Measurements from ENCODE around the gene ME3.

The ME3 gene

GRCh38 chr11:86672007-86672621, at the start of gene ME3:
ME3 (minus strand) TSS chr11:86672616.
- in situ Hi-C loops (cut with MboI; ENCODE audit: low pct_unique_long_range_greater_than_20kb, low sequenced_read_pairs), result no loop called here
- DNase-seq, result no peak

DNA sequence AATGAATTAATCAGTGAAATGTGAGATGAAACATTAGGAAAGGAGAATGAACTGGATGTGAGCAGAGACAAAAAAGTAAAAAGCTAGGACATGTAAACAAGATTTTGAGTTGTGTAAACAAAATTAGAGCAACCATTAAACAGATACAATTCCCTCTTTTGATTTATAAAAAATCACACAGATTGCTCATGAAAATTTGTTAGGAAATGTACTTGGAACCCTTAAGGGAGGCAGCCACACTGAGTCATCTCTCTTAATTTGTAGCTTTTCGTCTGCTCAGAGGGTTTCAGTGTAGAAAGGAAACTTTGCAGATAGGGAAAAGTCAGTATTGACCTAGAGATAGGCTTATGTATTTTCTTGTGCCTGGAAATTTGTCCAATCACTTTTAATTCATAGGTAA, 49.6 kb upstream of the ME3 start:
- in situ Hi-C loops (cut with MboI; ENCODE audit: low pct_unique_long_range_greater_than_20kb, low sequenced_read_pairs), result no loop called here
- no peak for DNase-seq

DNA sequence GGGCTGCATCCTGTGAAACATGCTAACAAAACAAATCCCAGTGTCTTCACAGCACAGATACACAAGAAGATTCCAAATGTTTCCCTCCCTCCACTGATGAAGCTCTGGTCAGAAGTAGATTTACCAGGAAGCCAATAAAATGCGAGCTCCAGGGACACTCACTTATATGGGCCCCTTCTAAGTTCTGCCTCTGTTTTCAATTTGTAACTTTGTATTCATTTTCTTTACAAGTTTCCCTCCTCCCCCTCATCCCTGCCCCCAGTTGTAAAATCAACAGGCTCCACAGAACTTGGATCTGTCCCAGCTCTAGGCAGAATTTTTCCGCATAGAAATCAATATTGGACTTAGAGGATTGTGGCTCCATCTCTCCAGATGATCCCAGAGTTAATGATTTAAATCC, 48.1 kb upstream of the ME3 start:
- in situ Hi-C loops (cut with MboI; ENCODE audit: low pct_unique_long_range_greater_than_20kb, low sequenced_read_pairs), result no loop called here

GRCh38 chr11:86719781-86720463, 47.5 kb upstream of the ME3 start:
- DNase-seq, result no peak
- in situ Hi-C loops (cut with MboI; ENCODE audit: low pct_unique_long_range_greater_than_20kb, low sequenced_read_pairs), result no loop called here

More for the DNA sequence above, 48.1 kb upstream of the ME3 start:
- DNase-seq, result no peak

DNA sequence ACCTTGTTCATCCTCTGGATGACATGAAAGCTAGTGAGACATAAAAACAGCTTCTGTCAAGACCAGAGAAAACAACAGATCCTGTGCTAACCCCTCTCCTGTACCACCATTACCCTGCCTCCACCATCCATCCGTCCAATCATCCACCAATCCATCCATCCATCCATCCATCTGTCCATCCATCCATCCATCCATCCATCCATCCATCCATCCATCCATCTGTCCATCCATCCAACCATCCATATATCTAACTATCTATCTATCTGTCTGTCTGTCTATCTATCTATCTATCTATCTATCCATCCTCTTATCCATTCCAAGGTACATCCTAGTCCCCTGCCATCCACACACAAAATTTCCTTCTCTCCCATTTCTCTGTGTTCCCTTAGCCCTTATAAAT, 46.6 kb upstream of the ME3 start:
- no peak for DNase-seq
- in situ Hi-C loops (cut with MboI; ENCODE audit: low pct_unique_long_range_greater_than_20kb, low sequenced_read_pairs), result no loop called here

DNA sequence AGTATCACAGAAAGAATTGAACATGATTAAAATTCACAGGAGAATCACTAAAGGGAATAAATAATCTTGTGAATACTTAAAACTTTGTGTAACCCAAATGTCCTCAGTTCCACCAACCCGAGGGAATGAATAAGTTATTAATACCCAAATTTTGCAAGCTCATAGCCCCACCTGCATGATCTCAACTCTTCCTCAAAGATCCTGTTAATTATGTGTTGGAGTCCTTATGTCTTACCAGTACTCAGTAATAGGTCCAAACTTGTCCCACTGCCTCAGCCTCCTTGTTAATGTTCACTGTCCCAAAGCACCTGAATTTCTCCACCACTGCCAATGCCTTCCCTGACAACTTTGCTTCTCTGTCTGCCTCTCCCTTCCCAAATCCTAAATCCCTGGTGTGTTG, 46.1 kb upstream of the ME3 start:
- in situ Hi-C loops (cut with MboI; ENCODE audit: low pct_unique_long_range_greater_than_20kb, low sequenced_read_pairs), result no loop called here
- no peak for DNase-seq

- in situ Hi-C loops (cut with MboI; ENCODE audit: low pct_unique_long_range_greater_than_20kb, low sequenced_read_pairs), result no loop called here
- DNase-seq, result no peak
Observed at GRCh38 chr11:86717817-86718501, 45.5 kb upstream of the ME3 start.

DNA sequence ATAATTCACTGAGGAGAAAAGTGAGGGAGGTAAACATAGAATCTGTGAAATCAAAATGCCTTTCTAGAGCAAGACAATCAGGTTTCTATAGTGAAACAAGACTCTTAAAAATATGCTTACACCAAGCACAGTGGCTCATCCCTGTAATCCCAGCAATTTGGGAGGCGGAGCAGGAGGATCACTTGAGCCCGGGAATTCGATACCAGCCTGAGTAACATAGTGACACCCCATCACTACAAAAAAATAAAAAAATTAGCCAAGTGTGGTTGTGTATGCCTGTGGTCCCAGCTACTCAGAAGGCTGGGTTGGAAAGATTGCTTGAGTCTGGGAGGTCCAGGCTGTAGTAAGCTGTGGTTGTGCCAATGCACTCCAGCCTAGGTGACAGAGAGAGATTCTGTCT, 43.2 kb upstream of the ME3 start:
- in situ Hi-C loops (cut with MboI; ENCODE audit: low pct_unique_long_range_greater_than_20kb, low sequenced_read_pairs), result no loop called here
- DNase-seq, result no peak

- no peak for DNase-seq
- in situ Hi-C loops (cut with MboI; ENCODE audit: low pct_unique_long_range_greater_than_20kb, low sequenced_read_pairs), result no loop called here
Observed at GRCh38 chr11:86713552-86713951, 41.1 kb upstream of the ME3 start.

GRCh38 chr11:86710936-86711335, 38.5 kb upstream of the ME3 start:
- no peak for DNase-seq

GRCh38 chr11:86708669-86709068, 36.3 kb upstream of the ME3 start:
- in situ Hi-C loops (cut with MboI; ENCODE audit: low pct_unique_long_range_greater_than_20kb, low sequenced_read_pairs), result no loop called here
- DNase-seq, result no peak

More at GRCh38 chr11:86710936-86711335, 38.5 kb upstream of the ME3 start:
- in situ Hi-C loops (cut with MboI; ENCODE audit: low pct_unique_long_range_greater_than_20kb, low sequenced_read_pairs), result no loop called here

DNA sequence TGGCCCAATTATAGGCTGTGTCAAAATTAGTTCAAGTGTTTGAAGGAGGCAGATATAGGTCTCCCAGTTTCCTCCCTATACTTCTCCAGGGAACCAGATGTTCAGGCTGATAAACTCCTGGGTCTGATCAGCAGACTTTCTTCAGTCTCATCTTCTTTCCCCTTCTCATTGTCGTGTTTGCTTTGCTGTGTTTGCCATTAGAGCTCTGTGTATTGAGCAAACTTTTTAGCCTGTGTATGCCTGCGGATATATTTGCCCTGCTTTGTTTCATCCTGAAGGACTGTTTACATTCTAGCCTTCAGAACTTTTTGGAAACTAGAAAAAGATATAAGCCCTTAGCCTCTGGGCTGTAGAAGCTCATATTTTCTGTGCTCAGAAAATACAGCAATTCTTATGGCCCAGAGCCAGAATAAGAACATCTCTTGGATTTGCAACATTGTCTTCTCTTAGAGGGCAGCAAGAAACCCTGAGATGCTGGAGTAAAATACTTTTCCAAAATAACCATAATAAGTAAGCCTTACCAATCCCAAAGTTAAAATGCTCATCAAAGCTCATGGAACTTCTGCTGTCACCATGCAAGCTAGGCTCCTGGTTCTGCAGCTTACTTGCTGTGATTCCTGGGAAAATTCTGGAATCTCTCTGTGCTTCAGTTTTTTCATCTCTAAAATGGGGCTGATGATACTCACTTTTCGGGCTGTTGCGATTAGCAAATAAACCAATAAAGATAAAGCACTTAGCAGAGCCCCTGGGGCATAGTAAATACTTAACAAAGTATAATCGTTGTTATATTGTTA, 34.1 kb upstream of the ME3 start:
- in situ Hi-C loops (cut with MboI; ENCODE audit: low pct_unique_long_range_greater_than_20kb, low sequenced_read_pairs), result no loop called here
- no peak for DNase-seq

- in situ Hi-C loops (cut with MboI; ENCODE audit: low pct_unique_long_range_greater_than_20kb, low sequenced_read_pairs), result no loop called here
Observed at GRCh38 chr11:86704710-86705109, 32.3 kb upstream of the ME3 start.

DNA sequence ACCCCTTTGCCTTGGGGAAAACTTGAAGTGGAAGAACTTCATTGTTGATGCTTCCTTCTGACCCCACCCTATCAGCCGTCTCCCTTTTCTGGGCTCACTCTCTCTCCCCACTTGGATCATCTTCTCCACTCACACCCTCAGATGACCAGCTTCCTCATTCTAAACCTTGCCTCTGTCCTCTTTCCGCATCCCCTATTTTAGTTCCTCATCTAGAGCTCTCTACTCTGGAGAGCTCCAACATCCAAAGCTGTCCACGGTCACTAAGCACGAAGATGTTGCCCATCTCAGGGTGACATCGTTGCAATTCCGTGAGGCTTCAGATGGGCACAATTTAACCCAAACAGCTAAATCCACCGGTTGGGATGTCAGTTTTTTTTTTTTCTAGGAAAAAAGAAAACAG, 31.6 kb upstream of the ME3 start:
- DNase-seq, result peak; percentile 11
- in situ Hi-C loops (cut with MboI; ENCODE audit: low pct_unique_long_range_greater_than_20kb, low sequenced_read_pairs), result no loop called here

More at GRCh38 chr11:86704710-86705109, 32.3 kb upstream of the ME3 start:
- DNase-seq, result no peak

- in situ Hi-C loops (cut with MboI; ENCODE audit: low pct_unique_long_range_greater_than_20kb, low sequenced_read_pairs), result no loop called here
Observed at GRCh38 chr11:86702220-86702983, 30.0 kb upstream of the ME3 start.

DNA sequence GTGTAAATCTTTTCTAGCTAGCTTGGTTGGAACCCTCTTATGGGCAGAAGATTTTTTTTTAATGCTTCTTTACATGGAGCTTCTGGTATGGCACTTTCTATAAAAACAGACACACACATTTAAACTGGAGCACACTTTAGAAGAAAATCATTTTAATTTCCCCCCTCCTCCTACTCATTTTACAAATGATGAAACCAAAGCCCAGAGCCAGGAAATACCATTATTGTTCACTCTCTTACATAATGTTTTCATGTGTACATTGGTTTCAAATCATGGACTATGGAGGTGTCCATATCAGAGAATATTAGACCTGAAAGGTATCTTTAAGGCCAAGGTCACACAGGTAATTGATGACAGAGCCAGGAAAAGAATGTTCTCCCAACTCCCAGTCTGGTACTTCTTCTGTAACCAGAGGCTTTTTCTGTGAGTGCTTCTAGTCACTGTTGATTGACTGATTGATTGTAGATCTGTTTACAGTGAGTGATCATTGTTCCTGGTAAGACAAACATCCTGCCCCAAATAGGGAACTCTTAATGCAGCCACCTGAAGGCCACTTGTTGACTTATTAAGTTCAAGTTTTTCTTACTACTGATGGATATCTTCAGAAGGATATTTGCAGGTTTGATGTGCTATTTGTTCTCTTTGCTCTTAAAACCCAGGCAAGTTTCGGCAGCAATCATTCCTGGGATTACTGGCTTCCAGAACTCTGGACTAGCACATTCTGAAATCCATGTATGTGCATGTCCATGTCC, 26.8 kb upstream of the ME3 start:
- DNase-seq, result no peak
- in situ Hi-C loops (cut with MboI; ENCODE audit: low pct_unique_long_range_greater_than_20kb, low sequenced_read_pairs), result no loop called here

More at GRCh38 chr11:86702220-86702983, 30.0 kb upstream of the ME3 start:
- no peak for DNase-seq

GRCh38 chr11:86698639-86699038, 26.2 kb upstream of the ME3 start:
- DNase-seq, result no peak
- in situ Hi-C loops (cut with MboI; ENCODE audit: low pct_unique_long_range_greater_than_20kb, low sequenced_read_pairs), result no loop called here

DNA sequence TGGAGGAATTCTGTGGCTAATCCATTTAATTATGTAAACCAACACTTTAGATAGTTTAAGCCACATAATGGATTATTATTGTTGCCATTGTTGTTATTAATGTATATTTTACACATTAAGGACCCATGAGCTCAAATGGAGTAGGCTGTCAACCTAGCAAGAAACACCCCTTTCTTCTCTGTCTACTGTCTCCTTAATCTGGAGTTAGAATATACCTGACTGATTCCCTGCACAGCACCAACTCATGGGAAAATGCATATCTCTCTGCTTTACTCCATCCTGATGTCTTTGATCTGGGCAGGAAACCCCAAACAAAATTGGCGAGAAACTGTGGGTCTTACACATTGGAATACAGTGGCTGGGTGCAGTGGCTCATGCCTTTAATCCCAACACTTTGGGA, 24.0 kb upstream of the ME3 start:
- in situ Hi-C loops (cut with MboI; ENCODE audit: low pct_unique_long_range_greater_than_20kb, low sequenced_read_pairs), result no loop called here
- no peak for DNase-seq

Measured in KBM-7 (cell line).